ENCODE data around the gene SHBG. TPM values are rescaled to one million over a fixed set of nuclear protein-coding genes. Genes with fewer than 3 reads are reported as not detected.

SHBG gene
- total and polyA plus RNA-seq, 2 of the 8 experiments (the other 6 are each of a cell fraction or from before 2014, with no cell fraction given) = 1.1 to 1.2 TPM

- 0 out of 2 replicates have a peak, but pooled peaks have one; percentile 13 for TF ChIP-seq YY1 (IDR thresholded peaks at IDR 0.05; ENCODE audit: low read depth, low read length)
These were observed 15.3 kb upstream of the SHBG start, which contains the start of gene FXR2 (continued) for GRCh38 chr17:7614425-7615264.
